SU-DHL-6 (cell line): ENCODE data around the gene ATXN7.

Experiments used
- EZH2phosphoT487 ChIP-seq: fragments of 200-600 bp; sonication (generic), shearing (Covaris generic); conservative IDR thresholded peaks from 2 replicates; pipeline ENCODE4 v1.6.1; 2018; ENCODE audit warnings: mild to moderate bottlenecking, antibody characterized with exemption, low read length, moderate library complexity, mixed read lengths
- TF ChIP-seq, protein P1 (sequence below): fragments of 200-600 bp; sonication (generic); IDR thresholded peaks from one replicate; pipeline ENCODE4 v1.5.1; 2017; ENCODE audit warnings: antibody characterized with exemption, mild to moderate bottlenecking, low read length, moderate library complexity; ENCODE audit not compliant: insufficient read depth, poor library complexity, severe bottlenecking

DNA sequence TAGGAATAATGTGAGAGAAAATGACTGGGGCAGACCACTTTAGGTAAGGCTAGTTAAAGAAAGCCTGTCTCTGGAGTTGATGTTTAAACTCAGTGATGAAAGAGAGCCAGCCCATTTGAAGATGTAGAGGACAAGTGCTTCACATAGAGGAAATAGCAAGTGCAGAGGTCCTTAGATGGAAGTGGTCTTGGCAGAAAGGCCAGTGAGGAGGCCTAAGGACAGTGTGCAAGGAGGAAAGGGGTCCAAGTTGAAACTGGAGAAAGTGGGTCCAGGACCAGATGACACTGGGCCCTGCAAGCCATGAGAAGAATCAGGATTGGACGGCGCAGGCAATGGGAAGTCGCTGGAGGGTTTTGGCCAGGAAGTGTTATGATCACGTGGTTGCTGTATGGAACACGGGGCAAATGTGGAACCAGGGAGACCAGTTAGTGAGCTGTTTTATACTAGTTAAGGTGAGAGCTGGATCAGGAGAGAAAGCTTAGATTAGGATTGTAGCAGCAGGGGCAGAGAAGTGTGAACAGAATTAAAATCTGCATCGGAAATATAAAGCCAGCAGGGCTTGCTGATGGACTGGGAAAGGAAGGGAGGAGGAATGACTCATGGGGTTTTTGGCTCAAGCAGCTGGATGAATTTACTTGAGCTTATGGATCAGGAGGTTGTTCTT, 96.5 kb downstream of the ATXN7 start:
- TF ChIP-seq, protein P1, sequence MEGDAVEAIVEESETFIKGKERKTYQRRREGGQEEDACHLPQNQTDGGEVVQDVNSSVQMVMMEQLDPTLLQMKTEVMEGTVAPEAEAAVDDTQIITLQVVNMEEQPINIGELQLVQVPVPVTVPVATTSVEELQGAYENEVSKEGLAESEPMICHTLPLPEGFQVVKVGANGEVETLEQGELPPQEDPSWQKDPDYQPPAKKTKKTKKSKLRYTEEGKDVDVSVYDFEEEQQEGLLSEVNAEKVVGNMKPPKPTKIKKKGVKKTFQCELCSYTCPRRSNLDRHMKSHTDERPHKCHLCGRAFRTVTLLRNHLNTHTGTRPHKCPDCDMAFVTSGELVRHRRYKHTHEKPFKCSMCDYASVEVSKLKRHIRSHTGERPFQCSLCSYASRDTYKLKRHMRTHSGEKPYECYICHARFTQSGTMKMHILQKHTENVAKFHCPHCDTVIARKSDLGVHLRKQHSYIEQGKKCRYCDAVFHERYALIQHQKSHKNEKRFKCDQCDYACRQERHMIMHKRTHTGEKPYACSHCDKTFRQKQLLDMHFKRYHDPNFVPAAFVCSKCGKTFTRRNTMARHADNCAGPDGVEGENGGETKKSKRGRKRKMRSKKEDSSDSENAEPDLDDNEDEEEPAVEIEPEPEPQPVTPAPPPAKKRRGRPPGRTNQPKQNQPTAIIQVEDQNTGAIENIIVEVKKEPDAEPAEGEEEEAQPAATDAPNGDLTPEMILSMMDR: no peak
- TF ChIP-seq EZH2phosphoT487: no peak
